Myocyte (in vitro differentiated cells): ENCODE measurements around the gene IMPG2. TPM values are rescaled to one million over a fixed set of nuclear protein-coding genes. Genes with fewer than 3 reads are reported as not detected.

Source experiments
- DNase-seq: peaks from one replicate; pipeline ENCODE4 v3.0.0-alpha.2; 2012; ENCODE audit warnings: low read depth
- total RNA-seq: library from RNA; depleted of rRNA; stranded (reverse); fragments of >200 nt; gene quantifications from 2 replicates; pipeline ENCODE4 v1.2.3, GENCODE V29; 2014

The IMPG2 gene
- total RNA-seq, 1 donor from 2014 or later, result 0.67 TPM

DNA sequence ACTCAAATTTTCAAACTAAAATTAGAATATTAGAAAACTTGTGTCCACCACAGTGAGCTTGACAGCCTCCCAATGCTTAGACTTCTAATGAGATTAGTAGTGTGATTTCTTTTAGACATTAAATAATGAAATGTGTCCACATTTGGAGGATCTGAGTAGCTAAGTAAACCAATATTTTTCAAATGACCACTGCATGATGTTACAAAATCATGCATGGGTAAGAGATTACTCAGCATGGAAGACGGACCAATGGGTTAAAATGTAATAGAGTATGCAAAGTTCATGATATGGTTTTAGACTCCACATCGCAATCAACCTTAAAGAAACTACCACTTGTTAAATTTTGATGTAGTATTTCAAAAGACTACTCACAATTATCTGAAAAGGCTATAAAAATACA lies 130.6 kb downstream of the IMPG2 start:
- no peak for DNase-seq

DNA sequence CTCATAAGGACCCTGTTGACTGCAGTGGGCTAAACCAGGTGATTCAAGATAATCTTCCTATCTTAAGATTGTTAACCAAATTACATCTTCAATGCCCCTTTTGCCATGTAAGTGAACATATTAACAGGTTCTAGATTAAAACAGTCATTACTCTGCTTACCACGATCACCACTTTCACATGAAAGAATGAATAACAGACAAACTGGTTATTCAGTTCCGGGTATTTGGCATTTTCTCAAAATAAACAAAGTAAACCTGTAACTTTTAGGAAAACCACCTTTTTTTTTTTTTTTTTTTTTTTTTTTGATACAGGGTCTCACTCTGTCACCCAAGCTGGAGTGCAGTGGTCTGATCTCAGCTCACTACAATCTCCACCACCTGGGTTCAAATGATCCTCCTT lies 131.2 kb downstream of the IMPG2 start:
- DNase-seq, result no peak

DNA sequence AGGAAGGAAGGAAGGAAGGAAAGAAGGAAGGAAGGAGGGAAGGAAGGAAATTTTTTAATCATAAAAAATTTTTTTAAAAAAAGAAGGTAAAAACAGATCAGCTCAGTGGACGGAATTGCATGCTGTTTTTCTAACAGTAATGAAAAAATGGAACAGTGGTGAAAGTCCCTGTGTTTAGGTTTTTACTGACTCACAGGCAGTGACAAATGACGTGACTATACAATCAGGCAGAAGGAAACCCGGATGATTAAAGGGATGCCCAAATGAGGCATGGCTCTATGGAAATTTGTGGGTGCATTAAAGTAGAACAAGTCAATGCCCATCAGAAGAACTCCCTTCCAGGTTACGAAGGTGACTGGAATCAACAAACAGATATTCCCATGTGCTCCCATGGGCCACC lies 135.0 kb downstream of the IMPG2 start:
- DNase-seq, result no peak

DNA sequence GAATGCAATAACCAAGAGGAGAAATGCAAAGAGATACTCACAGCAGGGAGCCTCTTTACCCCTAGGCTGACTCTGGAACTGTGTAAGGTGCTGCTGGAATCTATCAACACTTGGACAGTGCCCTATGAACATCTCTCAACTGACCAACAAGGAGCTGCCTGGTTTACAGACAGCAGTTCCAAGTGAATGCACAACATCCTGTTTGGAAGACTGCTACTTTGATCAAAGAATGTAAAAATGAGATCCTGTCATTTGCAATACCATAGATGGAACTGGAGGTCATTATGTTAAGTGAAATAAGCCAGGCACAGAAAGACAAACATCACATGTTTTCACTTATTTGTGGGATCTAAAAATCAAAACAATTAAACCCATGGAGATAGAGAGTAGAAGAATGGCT lies 136.3 kb downstream of the IMPG2 start:
- DNase-seq, result no peak

DNA sequence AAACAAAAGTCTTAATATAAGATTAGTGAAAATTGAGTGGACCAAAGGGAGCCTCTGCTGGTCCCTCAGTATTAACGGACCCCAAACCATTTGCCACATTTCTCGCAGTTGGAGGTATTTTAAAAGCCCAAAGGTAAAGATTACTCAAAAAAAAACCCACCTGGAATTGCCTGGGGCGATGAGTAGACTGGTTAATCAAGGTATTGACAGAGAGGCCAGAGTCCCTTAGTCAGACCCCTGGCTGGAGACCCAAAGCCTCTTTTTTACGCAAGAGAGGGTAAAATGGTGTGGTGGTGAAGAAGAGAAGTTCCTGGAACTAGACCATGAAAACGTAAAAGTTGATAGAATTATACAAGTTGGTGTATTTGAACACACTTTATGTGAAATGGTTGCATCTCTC lies 137.2 kb downstream of the IMPG2 start:
- no peak for DNase-seq

DNA sequence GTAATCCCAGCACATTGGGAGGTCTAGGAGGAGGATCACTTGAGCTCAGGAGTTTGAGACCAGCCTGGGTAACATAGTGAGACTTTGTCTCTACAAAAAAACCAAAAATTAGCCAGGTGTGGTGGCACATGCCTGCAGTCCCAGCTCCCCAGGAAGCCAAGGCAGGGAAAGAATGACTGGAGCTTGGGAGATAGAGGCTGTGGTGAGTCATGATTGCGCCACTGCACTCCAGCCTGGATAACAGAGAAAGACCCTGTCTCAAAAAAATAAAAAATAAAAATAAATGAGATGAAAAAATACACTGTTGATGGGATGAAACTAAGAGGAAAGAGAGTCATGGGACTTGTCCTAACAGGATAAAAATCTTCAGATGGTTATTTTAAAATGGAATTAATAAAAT lies 137.6 kb downstream of the IMPG2 start:
- DNase-seq, result no peak

DNA sequence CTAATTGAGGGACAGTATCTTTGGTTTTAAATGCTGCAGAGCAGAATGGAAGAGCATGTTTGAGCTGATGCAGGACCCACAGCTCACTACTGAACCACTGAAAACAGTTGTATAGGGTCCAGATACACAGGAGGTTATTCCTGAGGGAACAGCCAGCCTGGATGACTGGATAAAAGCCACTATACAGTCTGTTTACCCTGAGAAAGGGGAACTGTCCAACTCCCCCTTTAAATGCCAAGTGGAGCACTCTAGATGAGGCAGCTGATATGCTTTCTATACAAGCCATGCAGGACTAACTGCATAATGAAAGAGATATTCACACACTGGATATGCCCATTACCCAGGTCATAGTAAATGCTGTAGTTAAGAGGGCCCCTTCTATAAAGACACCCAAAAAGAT lies 138.6 kb downstream of the IMPG2 start:
- DNase-seq, result no peak

DNA sequence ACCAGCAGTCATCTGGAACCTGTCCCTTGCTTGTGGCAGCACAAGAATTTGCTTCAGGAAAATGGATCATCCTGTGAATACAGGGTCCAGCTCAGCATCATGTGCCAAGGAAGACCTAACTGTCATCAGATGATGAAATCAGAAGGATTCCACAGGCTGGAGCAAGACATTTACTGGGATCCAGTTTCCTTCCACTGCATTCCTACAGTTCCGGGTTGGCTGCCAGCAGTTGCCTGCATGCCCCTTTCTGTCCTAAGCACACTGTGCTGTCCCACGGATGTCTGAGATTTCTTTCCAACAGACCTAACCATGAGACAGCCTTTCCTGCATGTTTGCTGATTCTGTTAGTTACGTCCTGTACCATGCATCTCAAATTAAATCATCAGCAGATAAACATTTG lies 140.7 kb downstream of the IMPG2 start:
- DNase-seq, result peak; percentile 83

DNA sequence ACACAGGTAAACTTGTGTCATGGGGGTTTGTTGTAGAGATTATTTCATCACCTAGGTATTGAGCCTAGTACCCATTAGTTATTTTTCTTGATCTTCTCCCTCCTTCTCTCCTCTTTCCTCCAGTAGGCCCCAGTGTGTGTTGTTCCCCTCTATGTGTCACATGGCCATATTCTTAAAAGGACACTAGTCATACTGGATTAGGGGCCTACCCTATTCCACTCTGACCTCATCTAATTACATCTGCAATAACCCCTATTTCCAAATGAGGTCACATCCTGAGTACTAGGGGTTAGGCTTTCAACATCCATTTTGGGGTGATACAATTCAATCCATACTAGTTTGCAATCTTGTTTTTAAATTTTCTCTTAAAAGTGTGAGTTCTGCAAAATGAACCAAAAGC lies 142.8 kb downstream of the IMPG2 start:
- DNase-seq, result no peak

Other genes with a start within 250 kb of the IMPG2 start
- gene SENP7, start 192.6 kb upstream of the IMPG2 start, total RNA-seq, result 14.2 and 15.4 TPM in 2 replicates
- gene TRMT10C, start 241.3 kb upstream of the IMPG2 start, total RNA-seq, result 39.2 and 40.5 TPM in 2 replicates